ENCODE data around the gene TMEM38A.
A peak's percentile ranks its signal among the peaks of the same experiment; 100 is the strongest.
"Not testable (repeated sequence)": the region's sequence is repeated elsewhere in the genome, so short reads cannot be mapped to it uniquely, and the experiment has no call there.

Gene TMEM38A

DNA sequence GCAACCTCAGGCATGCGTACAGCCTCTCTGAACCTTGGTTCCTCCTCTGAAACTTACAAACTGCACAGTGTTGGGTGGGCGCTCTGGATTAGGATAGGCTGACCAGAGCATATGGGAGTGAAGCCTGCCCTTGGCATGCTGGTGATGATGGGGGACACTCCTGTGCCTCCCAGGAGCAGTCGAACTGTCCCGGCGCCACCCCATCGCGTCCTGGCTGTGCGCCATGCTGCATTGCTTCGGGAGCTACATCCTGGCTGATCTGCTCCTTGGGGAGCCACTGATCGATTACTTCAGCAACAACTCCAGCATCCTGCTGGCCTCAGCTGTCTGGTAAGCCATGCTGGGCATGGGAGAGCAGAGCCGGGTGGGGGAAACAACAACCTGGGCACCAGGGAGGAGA is 18.9 kb downstream of the TMEM38A start:
- no peak for DNase-seq

DNA sequence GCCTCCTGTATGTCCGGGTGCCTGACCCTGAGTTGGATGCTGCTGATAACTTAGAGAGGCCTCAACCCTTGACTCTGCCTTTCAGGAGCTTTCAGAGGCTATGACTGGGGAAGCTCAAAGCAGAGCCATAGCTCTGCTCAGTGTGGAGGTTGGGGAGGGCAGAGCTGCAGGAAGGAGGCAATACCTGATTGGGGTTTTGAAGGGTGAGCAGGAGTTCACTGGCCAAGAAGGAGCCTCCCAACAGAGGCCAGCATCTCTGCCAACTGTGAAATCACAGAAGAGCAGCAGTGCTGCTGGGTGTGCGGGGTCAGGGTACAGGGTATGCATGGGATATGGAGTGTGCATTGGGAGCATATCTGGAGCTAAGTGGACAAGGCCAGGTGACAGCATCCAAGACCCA is 21.6 kb downstream of the TMEM38A start:
- DNase-seq = no peak

DNA sequence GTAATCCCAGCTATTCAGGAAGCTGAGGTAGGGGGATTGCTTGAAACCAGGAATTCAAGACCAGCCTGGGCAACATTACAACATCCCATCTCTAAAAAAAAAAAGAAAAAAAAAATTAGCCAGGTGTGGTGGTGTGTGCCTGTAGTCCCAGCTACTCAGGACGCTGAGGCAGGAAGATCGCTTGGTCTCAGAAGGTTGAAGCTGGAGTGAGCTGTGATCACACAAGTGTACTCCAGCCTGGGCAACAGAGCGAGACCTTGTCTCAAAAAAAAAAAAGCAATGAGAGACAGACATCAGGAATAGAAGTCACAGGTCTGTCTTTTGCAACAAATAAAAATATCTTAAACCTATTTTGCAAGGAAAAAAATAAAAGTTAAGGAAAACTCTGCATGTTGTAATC is 23.3 kb downstream of the TMEM38A start:
- no peak for DNase-seq

- DNase-seq = no peak
Observed at GRCh38 chr19:16688084-16688483, 27.1 kb downstream of the TMEM38A start.

- DNase-seq = no peak
Observed at GRCh38 chr19:16698914-16699313, 38.0 kb downstream of the TMEM38A start.

DNA sequence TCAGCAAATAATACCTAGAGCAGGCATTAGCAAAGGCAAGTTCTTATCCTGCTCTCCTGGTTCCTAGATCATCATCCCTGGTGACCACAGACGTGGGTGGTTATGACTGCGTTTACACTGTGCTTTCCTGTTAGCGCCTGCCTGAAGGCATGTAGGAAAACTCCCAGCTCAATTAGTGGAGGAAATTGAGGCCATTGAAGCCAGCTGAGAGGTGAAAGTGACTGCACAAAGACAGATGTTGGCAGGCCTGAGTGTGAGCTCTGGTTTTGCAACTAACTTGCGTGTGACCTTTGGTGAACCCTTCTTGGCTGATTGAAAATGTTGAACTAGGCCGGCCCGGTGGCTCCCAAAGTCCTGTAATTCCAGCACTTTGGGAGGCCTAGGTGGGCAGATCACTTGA is 41.2 kb downstream of the TMEM38A start:
- no peak for DNase-seq

DNA sequence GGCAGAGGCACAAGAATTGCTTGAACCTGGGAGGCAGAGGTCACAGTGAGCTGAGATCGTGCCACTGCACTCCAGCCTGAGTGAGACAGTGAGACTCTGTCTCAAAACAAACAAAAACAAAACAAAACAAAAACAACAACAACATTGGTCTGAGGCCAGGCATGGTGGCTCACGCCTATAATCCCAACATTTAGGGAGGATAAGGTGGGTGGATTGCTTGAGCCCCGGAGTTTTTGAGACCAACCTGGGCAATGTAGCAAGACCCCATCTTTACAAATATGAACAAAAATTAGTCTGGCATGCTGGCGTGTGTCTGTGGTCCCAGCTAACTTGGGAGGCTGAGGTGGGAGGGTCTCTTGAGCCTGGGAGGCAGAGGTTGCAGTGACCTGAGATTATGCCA is 42.7 kb downstream of the TMEM38A start:
- no peak for DNase-seq

GRCh38 chr19:16710870-16711269 is 49.9 kb downstream of the TMEM38A start:
- not testable (repeated sequence) for DNase-seq

DNA sequence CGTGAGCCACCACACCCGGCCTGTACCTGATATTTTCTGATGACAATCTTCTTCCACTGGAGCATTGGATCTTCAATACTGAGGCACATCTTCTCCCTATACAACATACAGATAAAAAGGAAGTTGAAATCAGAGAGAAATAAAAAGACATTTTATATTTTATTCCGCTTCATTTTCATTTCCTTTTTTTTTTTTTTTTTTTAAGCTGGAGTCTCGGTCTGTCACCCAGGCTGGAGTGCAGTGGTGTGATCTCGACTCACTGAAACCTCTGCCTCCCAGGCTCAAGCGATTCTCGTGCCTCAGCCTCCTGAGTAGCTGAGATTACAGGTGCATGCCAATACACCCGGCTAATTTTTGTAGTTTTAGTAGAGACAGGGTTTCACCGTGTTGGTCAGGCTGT is 51.4 kb downstream of the TMEM38A start:
- not testable (repeated sequence) for DNase-seq

DNA sequence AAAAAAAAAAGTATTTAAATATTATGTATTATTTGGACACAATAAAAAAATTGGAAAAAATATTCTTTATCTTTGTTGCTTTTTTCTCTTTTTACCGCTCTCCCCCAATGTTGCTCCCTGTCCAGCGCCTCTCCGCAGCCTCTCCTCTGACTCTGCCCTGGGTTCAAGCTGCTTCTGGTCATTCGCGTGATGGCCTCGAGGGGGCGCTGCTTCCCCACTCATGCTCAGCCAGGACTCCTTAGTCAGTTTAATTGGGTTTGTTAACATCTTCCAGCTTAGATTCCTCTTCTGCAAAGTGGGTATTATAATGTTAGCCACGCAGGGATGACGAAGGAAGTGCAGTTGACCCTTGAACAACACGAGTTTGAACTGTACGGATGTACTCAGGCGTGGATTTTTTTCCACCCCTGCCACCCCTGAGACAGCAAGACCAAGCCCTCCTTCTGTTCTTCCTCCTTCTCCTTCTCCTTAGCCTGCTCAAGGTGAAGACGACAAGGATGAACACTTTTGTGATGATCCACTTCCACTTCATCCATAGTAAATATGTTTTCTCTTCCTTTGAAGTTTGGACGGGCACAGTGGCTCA is 53.9 kb downstream of the TMEM38A start:
- peak; percentile 7 for DNase-seq

DNA sequence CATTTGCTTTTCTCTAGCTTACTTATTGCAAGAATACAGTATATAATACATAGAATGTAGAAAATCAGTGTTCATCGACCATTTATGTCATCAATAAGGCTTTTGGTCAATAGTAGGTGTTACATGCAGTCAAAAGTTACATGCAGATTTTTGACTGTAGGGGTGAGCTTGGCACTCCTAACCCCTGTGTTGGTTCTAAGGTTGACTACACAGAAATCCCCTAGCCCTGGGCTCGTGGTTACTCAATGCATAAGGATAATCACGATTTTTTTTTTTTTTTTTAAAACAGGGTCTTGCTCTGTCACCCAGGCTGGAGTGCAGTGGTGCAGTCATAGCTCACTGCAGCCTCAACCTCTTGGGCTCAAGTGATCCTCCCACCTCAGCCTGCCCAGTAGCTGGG is 54.7 kb downstream of the TMEM38A start:
- DNase-seq = no peak

DNA sequence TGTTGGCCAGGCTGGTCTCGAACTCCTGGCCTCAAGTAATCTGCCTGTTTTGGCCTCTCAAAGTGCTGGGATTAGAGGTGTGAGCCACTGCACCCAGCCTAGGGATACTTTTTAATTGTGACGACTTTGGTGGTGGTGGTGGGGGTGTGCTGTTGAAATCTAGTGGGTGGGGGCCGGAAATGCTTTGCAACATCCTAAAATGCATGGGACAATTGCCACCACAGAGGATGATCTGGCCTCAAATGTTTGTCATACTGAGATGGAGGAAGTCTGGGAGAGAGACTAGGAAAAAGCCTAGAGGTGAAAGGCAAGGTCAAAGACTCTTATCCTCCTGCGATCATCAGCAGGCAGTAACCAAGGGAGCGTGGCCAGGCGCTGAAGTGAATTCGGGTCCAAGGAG is 60.1 kb downstream of the TMEM38A start:
- no peak for DNase-seq

DNA sequence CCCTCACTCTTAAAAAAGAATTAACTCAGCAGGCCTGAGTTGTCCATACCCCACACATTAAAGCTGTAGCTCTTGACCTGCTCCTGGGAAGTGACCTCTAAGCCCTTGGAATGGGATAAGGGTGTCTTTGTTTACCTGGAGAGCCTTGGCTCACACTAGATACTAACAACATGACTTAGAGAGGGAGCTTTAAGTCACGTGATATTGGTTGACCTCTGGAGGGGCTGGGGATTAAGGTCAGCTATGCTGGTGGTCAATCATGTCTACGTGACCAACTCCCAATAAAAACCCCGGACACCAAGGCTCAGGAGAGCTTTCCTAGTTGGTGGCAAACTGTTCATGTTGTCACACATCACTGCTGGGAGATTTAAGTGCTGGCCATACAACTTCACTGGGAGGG is 61.7 kb downstream of the TMEM38A start:
- no peak for DNase-seq

DNA sequence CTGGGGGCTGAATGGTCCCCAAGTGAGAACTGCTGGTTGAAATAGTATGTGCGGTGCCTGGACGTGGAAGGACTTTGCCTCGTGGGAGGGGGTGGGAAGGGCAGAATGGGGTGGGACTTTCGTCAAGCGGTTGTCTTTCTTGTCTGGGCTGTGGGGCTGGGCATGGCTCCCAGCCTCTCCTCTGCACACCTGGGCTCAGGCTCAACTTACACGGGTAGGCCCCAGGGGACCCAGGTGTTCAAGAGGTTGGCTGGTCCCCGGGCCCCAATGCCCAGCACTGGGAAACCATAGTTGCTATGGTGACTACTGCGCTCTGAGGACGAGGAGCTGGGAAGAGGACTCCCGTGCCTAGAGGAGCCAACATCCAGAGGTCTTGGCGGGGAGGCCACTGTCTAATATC is 66.0 kb downstream of the TMEM38A start:
- DNase-seq = no peak

DNA sequence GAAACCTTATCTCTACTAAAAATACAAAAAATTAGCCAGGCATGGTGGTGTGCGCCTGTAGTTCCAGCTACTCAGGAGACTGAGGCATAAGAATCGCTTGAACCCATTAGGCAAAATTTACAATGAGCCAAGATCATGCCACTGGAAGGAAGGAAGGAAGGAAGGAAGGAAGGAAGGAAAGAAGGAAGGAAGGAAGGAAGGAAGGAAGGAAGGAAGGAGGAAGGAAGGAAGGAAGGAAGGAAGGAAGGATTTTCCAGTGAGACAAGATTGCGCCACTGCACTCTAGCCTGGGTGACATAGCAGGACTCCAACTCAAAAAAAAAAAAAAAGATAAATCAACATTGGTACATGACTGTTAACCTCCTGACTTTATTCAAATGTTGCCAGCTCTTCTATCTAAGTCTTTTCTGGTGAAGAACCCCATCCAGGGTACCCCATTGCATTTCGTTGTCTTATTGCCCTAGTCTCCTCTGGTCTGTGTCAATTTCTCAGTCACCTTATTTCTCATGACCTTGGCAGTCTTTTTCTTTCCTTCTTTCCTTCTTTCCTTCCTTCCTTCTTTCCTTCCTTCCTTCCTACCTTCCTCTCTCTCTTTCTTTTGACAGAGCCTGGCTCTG is 74.8 kb downstream of the TMEM38A start:
- not testable (repeated sequence) for DNase-seq

DNA sequence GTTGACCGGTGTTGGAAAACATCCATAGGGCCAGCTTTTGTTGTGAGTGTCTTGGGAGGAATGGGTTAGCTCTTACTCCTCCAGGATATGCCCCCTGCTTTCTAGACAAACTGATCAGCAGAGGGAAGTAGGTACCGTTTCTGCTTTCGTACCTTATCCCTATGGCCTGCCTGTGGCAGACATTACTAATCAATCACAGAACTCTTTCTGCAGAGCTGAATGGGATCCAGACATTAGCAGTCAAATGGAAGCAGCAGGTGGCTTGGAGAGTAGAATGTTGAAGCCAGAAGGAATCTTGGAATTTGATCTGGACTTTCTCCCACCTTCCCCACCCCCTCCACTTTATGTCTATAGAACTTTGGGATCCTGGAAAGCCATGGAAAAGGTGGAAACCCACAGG is 75.8 kb downstream of the TMEM38A start:
- no peak for DNase-seq

GRCh38 chr19:16737911-16738310 is 77.0 kb downstream of the TMEM38A start:
- no peak for DNase-seq

DNA sequence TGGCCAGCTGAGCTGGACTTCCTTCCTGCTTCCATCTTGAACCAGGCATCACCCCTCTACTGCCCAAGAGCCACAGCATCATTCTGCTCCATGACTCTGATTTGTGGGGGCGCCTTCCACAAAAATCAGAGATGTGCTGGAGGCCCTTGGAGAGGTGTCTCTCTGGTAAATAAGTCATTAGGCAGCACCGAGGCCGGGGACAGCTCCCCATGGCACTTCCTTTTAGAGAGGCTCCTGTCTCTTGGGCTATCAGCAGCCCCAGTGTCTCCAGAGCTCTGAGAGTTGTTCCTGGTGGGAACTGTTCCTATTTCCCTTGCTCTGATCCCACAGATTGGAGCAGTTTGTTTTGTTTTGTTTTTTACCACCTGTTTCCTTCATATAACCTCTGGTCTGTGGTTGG is 78.6 kb downstream of the TMEM38A start:
- DNase-seq = no peak
